Right atrium auricular region (tissue), 2 donors: ENCODE data around the gene PSMB3. TPM values are rescaled to one million over a fixed set of nuclear protein-coding genes. Genes with fewer than 3 reads are reported as not detected.
A peak's percentile ranks its signal among the peaks of the same experiment; 100 is the strongest.

ENCODE experiments used
- DNase-seq: peaks from one replicate; pipeline ENCODE4 v3.0.0-alpha.2; 2019; ENCODE audit warnings: low spot score
- H3K27ac ChIP-seq, 2 donors: fragments of 200-600 bp; sonication (generic); 1 replicate in 1 of 2; 2 replicates in 1 of 2; pipeline ENCODE4 v1.5.1; 2016 to 2019
- H3K27me3 ChIP-seq, 2 donors: fragments of 200-600 bp; sonication (generic); one replicate each; pipeline versions ENCODE4 v1.5.1 to v1.6.0; 2017 to 2019
- H3K36me3 ChIP-seq: fragments of 200-600 bp; sonication (generic); one replicate; pipeline ENCODE4 v1.5.1; 2016
- H3K4me1 ChIP-seq, 2 donors: fragments of 200-600 bp; sonication (generic); one replicate each; pipeline versions ENCODE4 v1.5.1 to v1.6.0; 2017 to 2019
- H3K4me3 ChIP-seq, 2 donors: fragments of 200-600 bp; sonication (generic); 1 replicate in 1 of 2; 2 replicates in 1 of 2; pipeline ENCODE4 v1.5.1; 2017 to 2019; ENCODE audit warnings: mild to moderate bottlenecking in 1 of 2, moderate library complexity in 1 of 2
- H3K9me3 ChIP-seq, 2 donors: fragments of 200-600 bp; sonication (generic); one replicate each; pipeline ENCODE4 v1.5.1; 2019
- CTCF ChIP-seq, 2 donors: fragments of 200-600 bp; sonication (generic); IDR thresholded peaks; one replicate each; pipeline ENCODE4 v1.5.1; 2019; ENCODE audit warnings: antibody characterized with exemption in 2 of 2
- total RNA-seq, 2 donors: library from RNA; depleted of rRNA; stranded (reverse); fragments of >200 nt; gene quantifications; one replicate each; pipeline ENCODE4 v1.1.0, GENCODE V29; 2016

Gene PSMB3
- total RNA-seq: 100 to 1,000 TPM; 185 to 200 TPM

GRCh38 chr17:38752308-38753070 lies at the start of gene PSMB3:
Gene PSMB3 (plus strand): TSS chr17:38752741. CDS start chr17:38752827, 86 bp downstream.
- H3K36me3 ChIP-seq: peaks cover 27% of the 10 kb centered on the region
- peaks cover 0 to 52% of the 10 kb centered on the region in 2 donors for H3K4me1 ChIP-seq
- peak within 1 kb of the TSS; percentile 71 to 78 for H3K4me3 ChIP-seq
- H3K27ac ChIP-seq: peak within 1 kb of the TSS; percentile 91 to 96
- no peak for TF ChIP-seq CTCF (IDR thresholded peaks at IDR 0.05)
- peak; percentile 100 for DNase-seq
- no peaks in the 10 kb centered on the region for H3K27me3 ChIP-seq
- H3K9me3 ChIP-seq: no peaks in the 10 kb centered on the region

- Histone ChIP-seq H3K4me3 (peak overlapping the region; percentile 71 to 93), H3K4me1 (peaks cover 0 to 39% of the 10 kb centered on the region in 2 donors), H3K36me3 (peaks cover 6% of the 10 kb centered on the region), H3K9me3 (no peaks in the 10 kb centered on the region), H3K27me3 (no peaks in the 10 kb centered on the region), H3K27ac (peak overlapping the region; percentile 93 to 95)
- no peak for TF ChIP-seq CTCF (IDR thresholded peaks at IDR 0.05)
- DNase-seq: no peak
These were observed 49.4 kb upstream of the PSMB3 start for GRCh38 chr17:38702916-38703741.

GRCh38 chr17:38703742-38704605 lies 48.6 kb upstream of the PSMB3 start:
- H3K4me1 ChIP-seq: peaks cover 0 to 40% of the 10 kb centered on the region in 2 donors
- DNase-seq: peak; percentile 78
- H3K27ac ChIP-seq: peak overlapping the region; percentile 93 to 95
- H3K9me3 ChIP-seq: no peaks in the 10 kb centered on the region
- peak overlapping the region; percentile 71 to 93 for H3K4me3 ChIP-seq
- no peak for TF ChIP-seq CTCF (IDR thresholded peaks at IDR 0.05)
- no peaks in the 10 kb centered on the region for H3K27me3 ChIP-seq
- H3K36me3 ChIP-seq: peaks cover 9% of the 10 kb centered on the region

GRCh38 chr17:38704606-38705522 lies 47.7 kb upstream of the PSMB3 start, which contains the start of gene MLLT6:
Gene MLLT6 (plus strand): TSS chr17:38705273. CDS start chr17:38705633, 360 bp downstream.
- no peak for TF ChIP-seq CTCF (IDR thresholded peaks at IDR 0.05)
- peak; percentile 78 for DNase-seq
- H3K9me3 ChIP-seq: no peaks in the 10 kb centered on the region
- H3K4me3 ChIP-seq: peak within 1 kb of the TSS; percentile 71 to 93
- peaks cover 0 to 49% of the 10 kb centered on the region in 2 donors for H3K4me1 ChIP-seq
- H3K27ac ChIP-seq: peak within 1 kb of the TSS; percentile 93 to 95
- H3K36me3 ChIP-seq: peaks cover 18% of the 10 kb centered on the region
- H3K27me3 ChIP-seq: no peaks in the 10 kb centered on the region
